Ishikawa (cell line): ENCODE data around the gene MIA2.

Source experiments
- CEBPB ChIP-seq: IDR thresholded peaks from 2 replicates; pipeline ENCODE4 v1.6.1; 2012
- CREB1 ChIP-seq: IDR thresholded peaks from 2 replicates; pipeline ENCODE4 v1.6.1; 2012; ENCODE audit warnings: low read depth
- EGR1 ChIP-seq: IDR thresholded peaks from 2 replicates; pipeline ENCODE4 v1.6.1; 2012
- EP300 ChIP-seq: IDR thresholded peaks from 2 replicates; pipeline ENCODE4 v1.6.1; 2012; ENCODE audit warnings: borderline replicate concordance
- FOXM1 ChIP-seq: IDR thresholded peaks from 2 replicates; pipeline ENCODE4 v1.6.1; 2012; ENCODE audit warnings: low read depth, borderline replicate concordance
- NFIC ChIP-seq: IDR thresholded peaks from 2 replicates; pipeline ENCODE4 v1.6.1; 2012
- RAD21 ChIP-seq: IDR thresholded peaks from 2 replicates; pipeline ENCODE4 v1.6.1; 2012; ENCODE audit warnings: low read depth
- REST ChIP-seq: IDR thresholded peaks from 2 replicates; pipeline ENCODE4 v1.6.1; 2012; ENCODE audit warnings: low read depth, mild to moderate bottlenecking
- TAF1 ChIP-seq: IDR thresholded peaks from 2 replicates; pipeline ENCODE4 v1.6.1; 2012; ENCODE audit warnings: low read depth, mild to moderate bottlenecking
- TCF12 ChIP-seq: IDR thresholded peaks from 2 replicates; pipeline ENCODE4 v1.6.1; 2012; ENCODE audit warnings: low read depth
- TEAD4 ChIP-seq: IDR thresholded peaks from 2 replicates; pipeline ENCODE4 v1.6.1; 2012
- YY1 ChIP-seq: IDR thresholded peaks from 2 replicates; pipeline ENCODE4 v1.6.1; 2012; ENCODE audit warnings: low read depth
- ZBTB7A ChIP-seq: IDR thresholded peaks from 2 replicates; pipeline ENCODE4 v1.6.1; 2012; ENCODE audit warnings: low read depth
- TF ChIP-seq, protein P1 (sequence below): IDR thresholded peaks from 2 replicates; pipeline ENCODE4 v1.6.1; 2012
- TF ChIP-seq, protein P2 (sequence below): IDR thresholded peaks from 2 replicates; pipeline ENCODE4 v1.6.1; 2012

Gene MIA2

DNA sequence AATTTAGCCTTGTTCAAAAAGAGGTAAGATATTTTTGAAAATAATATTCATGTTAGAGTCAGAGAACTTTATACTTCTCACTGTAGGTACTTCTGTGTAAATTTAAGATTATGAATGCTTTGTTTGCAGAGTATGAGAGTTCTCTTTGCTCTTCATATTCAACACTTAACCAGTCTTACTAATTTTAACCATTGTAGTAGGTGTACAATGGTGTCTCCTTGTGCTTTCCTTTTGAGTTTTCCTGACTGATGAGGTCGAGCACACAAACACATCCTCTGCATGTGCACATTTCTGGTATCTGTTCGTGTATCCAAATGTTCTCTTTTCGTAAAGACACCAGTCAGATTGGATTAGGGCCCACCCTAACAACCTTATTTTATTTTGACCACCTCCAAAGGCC lies 45.8 kb downstream of the MIA2 start:
- TF ChIP-seq, protein P1, sequence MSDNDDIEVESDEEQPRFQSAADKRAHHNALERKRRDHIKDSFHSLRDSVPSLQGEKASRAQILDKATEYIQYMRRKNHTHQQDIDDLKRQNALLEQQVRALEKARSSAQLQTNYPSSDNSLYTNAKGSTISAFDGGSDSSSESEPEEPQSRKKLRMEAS: no peak
- TF ChIP-seq TAF1 (no peak), YY1 (no peak), ZBTB7A (no peak), NFIC (no peak), EGR1 (no peak), REST (no peak), CREB1 (no peak), TEAD4 (no peak), EP300 (no peak), CEBPB (no peak), FOXM1 (no peak), RAD21 (no peak), TCF12 (no peak)
- TF ChIP-seq, protein P2, sequence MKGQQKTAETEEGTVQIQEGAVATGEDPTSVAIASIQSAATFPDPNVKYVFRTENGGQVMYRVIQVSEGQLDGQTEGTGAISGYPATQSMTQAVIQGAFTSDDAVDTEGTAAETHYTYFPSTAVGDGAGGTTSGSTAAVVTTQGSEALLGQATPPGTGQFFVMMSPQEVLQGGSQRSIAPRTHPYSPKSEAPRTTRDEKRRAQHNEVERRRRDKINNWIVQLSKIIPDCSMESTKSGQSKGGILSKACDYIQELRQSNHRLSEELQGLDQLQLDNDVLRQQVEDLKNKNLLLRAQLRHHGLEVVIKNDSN: no peak

DNA sequence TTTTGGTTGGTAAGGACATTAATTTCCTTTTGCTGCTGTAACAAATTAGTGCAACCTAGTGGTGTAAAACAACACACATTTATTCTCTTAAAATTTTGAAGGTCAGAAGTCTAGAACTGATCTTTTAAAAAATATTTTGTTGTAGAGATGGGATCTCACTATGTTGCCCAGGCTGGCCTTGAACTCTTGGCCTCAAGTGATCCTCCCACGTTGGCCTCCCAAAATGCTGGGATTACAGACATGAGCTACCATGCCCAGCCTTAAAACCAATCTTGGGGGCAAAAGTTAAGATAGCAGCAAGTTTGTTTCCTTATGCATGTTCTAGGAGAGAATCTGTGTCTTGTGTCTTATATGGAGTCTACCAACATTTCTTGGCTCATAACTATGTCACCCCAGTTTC lies 55.8 kb downstream of the MIA2 start:
- TF ChIP-seq, protein P1: no peak
- TF ChIP-seq EP300: no peak
- TF ChIP-seq TEAD4: no peak
- TF ChIP-seq YY1: no peak
- no peak for TF ChIP-seq EGR1
- no peak for TF ChIP-seq FOXM1
- no peak for TF ChIP-seq ZBTB7A
- no peak for TF ChIP-seq TAF1
- TF ChIP-seq REST: no peak
- TF ChIP-seq CREB1: no peak
- TF ChIP-seq, protein P2: no peak
- TF ChIP-seq CEBPB: no peak
- no peak for TF ChIP-seq TCF12
- no peak for TF ChIP-seq RAD21

DNA sequence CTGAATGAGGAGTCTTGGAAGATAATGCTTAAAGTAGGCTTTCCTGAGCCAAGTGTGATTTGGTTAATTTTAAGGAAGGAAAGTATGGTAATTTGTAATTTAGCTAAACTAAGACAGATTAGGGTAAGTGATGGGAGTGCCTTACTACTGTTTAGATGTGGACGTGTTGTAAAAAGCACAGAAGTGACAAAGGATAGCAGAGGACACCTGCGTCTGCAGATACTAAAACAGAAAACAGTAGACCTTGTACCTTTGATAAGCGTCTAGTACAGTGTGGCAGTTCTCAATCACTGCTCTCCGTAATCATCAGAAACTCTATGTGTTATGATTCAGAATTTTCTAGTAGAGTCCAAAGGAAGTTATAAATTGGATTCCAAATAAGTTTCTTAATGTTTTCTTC lies 58.0 kb downstream of the MIA2 start:
- TF ChIP-seq RAD21 (no peak), YY1 (no peak), FOXM1 (no peak), CREB1 (no peak), EGR1 (no peak), TCF12 (no peak), TEAD4 (no peak), NFIC (no peak), REST (no peak), ZBTB7A (no peak), TAF1 (no peak), EP300 (no peak), CEBPB (no peak)
- TF ChIP-seq, protein P1: no peak
- TF ChIP-seq, protein P2: no peak

GRCh38 chr14:39293629-39294028 lies 59.9 kb downstream of the MIA2 start:
- TF ChIP-seq TCF12 (no peak), REST (no peak), EGR1 (no peak), EP300 (no peak), RAD21 (no peak), CREB1 (no peak), YY1 (no peak), CEBPB (no peak), FOXM1 (no peak), ZBTB7A (no peak), NFIC (no peak)
- TF ChIP-seq, protein P1: no peak
